ENCODE data around the gene KDM4C.

DNA sequence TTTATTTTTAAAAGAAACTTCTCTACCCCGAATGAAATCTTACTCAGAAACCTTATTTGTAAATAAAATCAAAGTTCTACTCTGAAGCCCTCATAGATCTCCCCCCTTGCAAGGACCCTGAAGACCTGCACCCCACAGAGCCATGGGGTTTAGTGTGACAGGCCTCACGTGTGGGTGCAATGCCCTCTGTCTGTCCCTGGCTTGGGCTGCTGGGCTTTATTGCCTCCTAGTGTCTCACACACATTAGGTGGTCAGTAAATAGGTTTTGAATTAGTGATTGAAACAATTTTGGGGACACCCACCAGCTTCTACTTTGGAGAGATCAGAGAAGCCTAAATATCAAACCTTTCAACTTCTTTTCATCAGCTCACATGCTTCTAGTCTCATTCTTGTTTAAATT lies 403.7 kb downstream of the KDM4C start:
- TF ChIP-seq, protein P1, sequence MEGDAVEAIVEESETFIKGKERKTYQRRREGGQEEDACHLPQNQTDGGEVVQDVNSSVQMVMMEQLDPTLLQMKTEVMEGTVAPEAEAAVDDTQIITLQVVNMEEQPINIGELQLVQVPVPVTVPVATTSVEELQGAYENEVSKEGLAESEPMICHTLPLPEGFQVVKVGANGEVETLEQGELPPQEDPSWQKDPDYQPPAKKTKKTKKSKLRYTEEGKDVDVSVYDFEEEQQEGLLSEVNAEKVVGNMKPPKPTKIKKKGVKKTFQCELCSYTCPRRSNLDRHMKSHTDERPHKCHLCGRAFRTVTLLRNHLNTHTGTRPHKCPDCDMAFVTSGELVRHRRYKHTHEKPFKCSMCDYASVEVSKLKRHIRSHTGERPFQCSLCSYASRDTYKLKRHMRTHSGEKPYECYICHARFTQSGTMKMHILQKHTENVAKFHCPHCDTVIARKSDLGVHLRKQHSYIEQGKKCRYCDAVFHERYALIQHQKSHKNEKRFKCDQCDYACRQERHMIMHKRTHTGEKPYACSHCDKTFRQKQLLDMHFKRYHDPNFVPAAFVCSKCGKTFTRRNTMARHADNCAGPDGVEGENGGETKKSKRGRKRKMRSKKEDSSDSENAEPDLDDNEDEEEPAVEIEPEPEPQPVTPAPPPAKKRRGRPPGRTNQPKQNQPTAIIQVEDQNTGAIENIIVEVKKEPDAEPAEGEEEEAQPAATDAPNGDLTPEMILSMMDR (IDR thresholded peaks at IDR 0.05): no peak
- no peak for TF ChIP-seq EZH2 (IDR thresholded peaks at IDR 0.05; ENCODE audit: borderline replicate concordance, insufficient read depth, low read depth, low read length, poor library complexity, severe bottlenecking)
